ENCODE results near the gene PKD1. TPM values are rescaled to one million over a fixed set of nuclear protein-coding genes. Genes with fewer than 3 reads are reported as not detected.
A peak's percentile ranks its signal among the peaks of the same experiment; 100 is the strongest.

Gene PKD1
- total RNA-seq, 1 experiment from 2014 or later, result 58.9 TPM

DNA sequence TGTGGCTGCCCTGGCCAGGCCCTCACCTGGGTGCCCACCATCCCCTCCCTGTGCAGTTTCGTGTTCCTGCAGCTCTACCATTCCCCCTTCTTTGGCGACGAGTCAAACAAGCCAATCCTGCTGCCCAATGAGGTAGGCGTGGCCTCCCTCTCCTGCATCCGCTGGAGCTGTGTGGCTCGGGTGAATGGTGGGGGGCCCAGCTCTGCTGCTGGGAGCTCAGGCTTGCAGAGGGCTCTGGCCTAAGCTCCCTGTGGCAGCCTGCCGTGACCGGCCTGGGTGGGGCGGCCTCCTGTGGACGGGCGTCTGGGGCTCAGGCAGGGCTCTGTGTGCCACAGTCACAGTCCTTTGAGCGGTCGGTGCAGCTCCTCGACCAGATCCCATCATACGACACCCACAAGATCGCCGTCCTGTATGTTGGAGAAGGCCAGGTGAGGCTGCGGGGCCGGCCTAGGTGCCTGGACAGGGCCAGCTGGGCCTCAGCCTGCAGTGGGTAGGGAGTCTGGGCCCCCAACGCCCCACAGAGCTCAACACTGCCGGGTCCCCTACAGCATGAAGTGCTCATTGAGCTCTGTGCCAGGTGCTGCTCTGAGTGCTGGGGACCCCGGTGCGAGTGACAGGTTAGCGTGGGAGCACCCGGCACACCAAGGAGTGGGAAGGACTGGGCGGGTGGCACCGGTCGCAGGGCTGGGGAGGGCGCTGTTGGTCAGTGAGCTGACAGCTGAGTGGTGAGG, 50.6 kb downstream of the PKD1 start:
- ChIA-PET CTCF (no interaction called here), POLR2A (ENCODE audit: unreplicated experiment) (no interaction called here)
- Histone ChIP-seq H2AFZ (ENCODE audit: low read length) (no peak overlapping the region), H3K4me3 (ENCODE audit: low read length) (no peak overlapping the region), H3K36me3 (ENCODE audit: low read depth, low read length) (no peaks in the 10 kb centered on the region), H3K79me2 (ENCODE audit: low read length) (no peaks in the 10 kb centered on the region), H3K27me3 (ENCODE audit: low read length) (no peaks in the 10 kb centered on the region), H3K4me1 (ENCODE audit: insufficient read depth, low read length) (no peaks in the 10 kb centered on the region), H3K4me2 (ENCODE audit: low read length) (no peak overlapping the region), H3K27ac (ENCODE audit: low read length) (no peak overlapping the region), H4K20me1 (ENCODE audit: low read length) (no peaks in the 10 kb centered on the region), H3K9ac (ENCODE audit: low read length) (no peak overlapping the region), H3K9me2 (replicated peaks; ENCODE audit: low read length) (no peaks in the 10 kb centered on the region), H3K9me3 (ENCODE audit: low read length) (no peaks in the 10 kb centered on the region), H3F3A (ENCODE audit: low read length, unreplicated experiment) (no peaks in the 10 kb centered on the region)
- no TSS peak for BruUV-seq (replicated peaks)
- TF ChIP-seq EZH2phosphoT487 (IDR thresholded peaks at IDR 0.05; ENCODE audit: borderline replicate concordance, low read length) (no peak), EZH2 (IDR thresholded peaks at IDR 0.05; ENCODE audit: low read length, unreplicated experiment) (no peak)
- DNase-seq, result no peak
- intact Hi-C loops (cut with micrococcal nuclease), result no loop called here
- ATAC-seq, result no peak

- BruUV-seq (replicated peaks), result TSS peak; percentile 24
- H3K4me1 ChIP-seq (ENCODE audit: insufficient read depth, low read length), result no peaks in the 10 kb centered on the region
- intact Hi-C loops (cut with micrococcal nuclease), result no loop called here
Observed at GRCh38 chr16:2083876-2084780, 51.6 kb downstream of the PKD1 start.

GRCh38 chr16:2083409-2083808, 52.3 kb downstream of the PKD1 start:
- H3K4me2 ChIP-seq (ENCODE audit: low read length), result no peak overlapping the region
- no peaks in the 10 kb centered on the region for H3K9me2 ChIP-seq (replicated peaks; ENCODE audit: low read length)
- no peak for ATAC-seq
- H3K27me3 ChIP-seq (ENCODE audit: low read length), result no peaks in the 10 kb centered on the region
- intact Hi-C loops (cut with micrococcal nuclease), result no loop called here
- no peak for TF ChIP-seq CTCF (conservative IDR thresholded peaks at IDR 0.05; ENCODE audit: low read depth, low read length)
- TF ChIP-seq EZH2phosphoT487 (IDR thresholded peaks at IDR 0.05; ENCODE audit: borderline replicate concordance, low read length), result no peak
- TF ChIP-seq EZH2 (IDR thresholded peaks at IDR 0.05; ENCODE audit: low read length, unreplicated experiment), result no peak
- no peaks in the 10 kb centered on the region for H4K20me1 ChIP-seq (ENCODE audit: low read length)
- no peaks in the 10 kb centered on the region for H3F3A ChIP-seq (ENCODE audit: low read length, unreplicated experiment)
- no peak for DNase-seq
- CTCF ChIA-PET, result no interaction called here
- no peaks in the 10 kb centered on the region for H3K36me3 ChIP-seq (ENCODE audit: low read depth, low read length)
- no peak overlapping the region for H3K27ac ChIP-seq (ENCODE audit: low read length)
- no peak overlapping the region for H2AFZ ChIP-seq (ENCODE audit: low read length)
- no peaks in the 10 kb centered on the region for H3K79me2 ChIP-seq (ENCODE audit: low read length)
- no peaks in the 10 kb centered on the region for H3K4me1 ChIP-seq (ENCODE audit: insufficient read depth, low read length)
- POLR2A ChIA-PET (ENCODE audit: unreplicated experiment), result no interaction called here
- H3K9ac ChIP-seq (ENCODE audit: low read length), result no peak overlapping the region
- no peak overlapping the region for H3K4me3 ChIP-seq (ENCODE audit: low read length)
- BruUV-seq (replicated peaks), result no TSS peak
- no peaks in the 10 kb centered on the region for H3K9me3 ChIP-seq (ENCODE audit: low read length)

More at GRCh38 chr16:2083876-2084780, 51.6 kb downstream of the PKD1 start:
- Histone ChIP-seq H3K4me3 (ENCODE audit: low read length) (no peak overlapping the region), H3K79me2 (ENCODE audit: low read length) (no peaks in the 10 kb centered on the region), H3K4me2 (ENCODE audit: low read length) (no peak overlapping the region), H3K36me3 (ENCODE audit: low read depth, low read length) (no peaks in the 10 kb centered on the region), H3K9ac (ENCODE audit: low read length) (no peak overlapping the region), H3K27me3 (ENCODE audit: low read length) (no peaks in the 10 kb centered on the region), H3K9me2 (replicated peaks; ENCODE audit: low read length) (no peaks in the 10 kb centered on the region), H3F3A (ENCODE audit: low read length, unreplicated experiment) (no peaks in the 10 kb centered on the region), H4K20me1 (ENCODE audit: low read length) (no peaks in the 10 kb centered on the region), H2AFZ (ENCODE audit: low read length) (no peak overlapping the region), H3K27ac (ENCODE audit: low read length) (no peak overlapping the region), H3K9me3 (ENCODE audit: low read length) (no peaks in the 10 kb centered on the region)
- ATAC-seq (no peak), DNase-seq (no peak)
- CTCF ChIA-PET, result no interaction called here
- no peak for TF ChIP-seq CTCF (conservative IDR thresholded peaks at IDR 0.05; ENCODE audit: low read depth, low read length)
- no peak for TF ChIP-seq EZH2phosphoT487 (IDR thresholded peaks at IDR 0.05; ENCODE audit: borderline replicate concordance, low read length)
- no peak for TF ChIP-seq EZH2 (IDR thresholded peaks at IDR 0.05; ENCODE audit: low read length, unreplicated experiment)
- POLR2A ChIA-PET (ENCODE audit: unreplicated experiment), result no interaction called here
